DOHH2 (cell line): Measurements from ENCODE around the gene MVK.

Experiments
- H3F3A ChIP-seq: fragments of 200-600 bp; sonication (generic), shearing (Covaris generic); 2 replicates; pipeline ENCODE4 v1.6.0; 2016; ENCODE audit warnings: antibody characterized with exemption, mild to moderate bottlenecking; ENCODE audit not compliant: control insufficient read depth, insufficient read depth
- H3K27ac ChIP-seq: fragments of 200-600 bp; sonication (generic); 2 replicates; pipeline ENCODE4 v1.5.1; 2014; ENCODE audit warnings: low read depth, mild to moderate bottlenecking, low read length, moderate library complexity
- H3K27me3 ChIP-seq: fragments of 200-600 bp; sonication (generic); 2 replicates; pipeline ENCODE4 v1.6.1; 2014; ENCODE audit warnings: mild to moderate bottlenecking, low read length, mixed read lengths; ENCODE audit not compliant: control insufficient read depth
- H3K36me3 ChIP-seq: fragments of 200-600 bp; sonication (generic); 2 replicates; pipeline ENCODE4 v1.6.1; 2014; ENCODE audit warnings: mild to moderate bottlenecking, low read length, moderate library complexity, mixed read lengths; ENCODE audit not compliant: control insufficient read depth
- H3K4me1 ChIP-seq: fragments of 200-600 bp; sonication (generic); 2 replicates; pipeline ENCODE4 v1.6.1; 2014; ENCODE audit warnings: mild to moderate bottlenecking, low read length, mixed read lengths; ENCODE audit not compliant: control insufficient read depth
- H3K4me2 ChIP-seq: fragments of 200-600 bp; sonication (generic); 2 replicates; pipeline ENCODE4 v1.6.0; 2014; ENCODE audit warnings: mild to moderate bottlenecking, low read length, moderate library complexity
- H3K4me3 ChIP-seq: fragments of 200-600 bp; sonication (generic); 2 replicates; pipeline ENCODE4 v1.5.1; 2014; ENCODE audit warnings: mild to moderate bottlenecking, low read length, mixed read lengths
- H3K79me2 ChIP-seq: fragments of 200-600 bp; sonication (generic); 2 replicates; pipeline ENCODE4 v1.6.1; 2014; ENCODE audit warnings: mild to moderate bottlenecking, low read length, mixed read lengths; ENCODE audit not compliant: control insufficient read depth
- H3K9me2 ChIP-seq: fragments of 200-600 bp; sonication (generic); replicated peaks from 2 replicates; pipeline ENCODE4 v1.6.1; 2014; ENCODE audit warnings: mild to moderate bottlenecking, low read length, mixed read lengths; ENCODE audit not compliant: control insufficient read depth
- H3K9me3 ChIP-seq: fragments of 200-600 bp; sonication (generic); 2 replicates; pipeline ENCODE4 v1.6.1; 2014; ENCODE audit warnings: antibody characterized with exemption, low read length, mixed read lengths; ENCODE audit not compliant: control insufficient read depth, insufficient read depth
- H4K20me1 ChIP-seq: fragments of 200-600 bp; sonication (generic); 2 replicates; pipeline ENCODE4 v1.6.0; 2014; ENCODE audit warnings: low read depth, mild to moderate bottlenecking, antibody characterized with exemption, low read length, moderate library complexity; ENCODE audit not compliant: control insufficient read depth, insufficient read depth
- CTCF ChIP-seq: fragments of 200-600 bp; sonication (generic); IDR thresholded peaks from one replicate; pipeline ENCODE4 v1.5.1; 2014; ENCODE audit warnings: antibody characterized with exemption, mild to moderate bottlenecking, low read depth, low read length; ENCODE audit not compliant: poor library complexity, severe bottlenecking
- EZH2phosphoT487 ChIP-seq: fragments of 200-600 bp; sonication (generic); IDR thresholded peaks from 2 replicates; pipeline ENCODE4 v1.6.1; 2017; ENCODE audit warnings: borderline replicate concordance, mild to moderate bottlenecking, antibody characterized with exemption, low read length, moderate library complexity, mixed read lengths

The MVK gene

GRCh38 chr12:109606320-109607028 is 32.9 kb downstream of the MVK start:
- no peaks in the 10 kb centered on the region for H3K9me3 ChIP-seq
- no peak overlapping the region for H3K4me2 ChIP-seq
- no peak for TF ChIP-seq CTCF
- no peak for TF ChIP-seq EZH2phosphoT487
- H3K27ac ChIP-seq = no peak overlapping the region
- no peaks in the 10 kb centered on the region for H4K20me1 ChIP-seq
- H3F3A ChIP-seq = no peaks in the 10 kb centered on the region
- no peak overlapping the region for H3K4me3 ChIP-seq
- no peaks in the 10 kb centered on the region for H3K9me2 ChIP-seq
- no peaks in the 10 kb centered on the region for H3K27me3 ChIP-seq
- H3K79me2 ChIP-seq = no peaks in the 10 kb centered on the region
- H3K4me1 ChIP-seq = no peaks in the 10 kb centered on the region
- no peaks in the 10 kb centered on the region for H3K36me3 ChIP-seq

- Histone ChIP-seq H3K9me3 (no peaks in the 10 kb centered on the region), H3K36me3 (no peaks in the 10 kb centered on the region), H3K4me2 (no peak overlapping the region), H3K27me3 (no peaks in the 10 kb centered on the region), H3K79me2 (no peaks in the 10 kb centered on the region), H3K4me1 (no peaks in the 10 kb centered on the region), H3K9me2 (no peaks in the 10 kb centered on the region), H4K20me1 (no peaks in the 10 kb centered on the region), H3K27ac (no peak overlapping the region), H3K4me3 (no peak overlapping the region), H3F3A (no peaks in the 10 kb centered on the region)
- TF ChIP-seq EZH2phosphoT487 (no peak), CTCF (no peak)
These were observed 34.0 kb downstream of the MVK start for GRCh38 chr12:109607618-109608017.

GRCh38 chr12:109608270-109608669 is 34.7 kb downstream of the MVK start:
- no peaks in the 10 kb centered on the region for H3K79me2 ChIP-seq
- H3K27me3 ChIP-seq = no peaks in the 10 kb centered on the region
- no peak overlapping the region for H3K4me3 ChIP-seq
- H3K9me3 ChIP-seq = no peaks in the 10 kb centered on the region
- no peak for TF ChIP-seq CTCF
- no peak for TF ChIP-seq EZH2phosphoT487
- H3K36me3 ChIP-seq = no peaks in the 10 kb centered on the region
- H3K9me2 ChIP-seq = no peaks in the 10 kb centered on the region
- no peak overlapping the region for H3K27ac ChIP-seq
- no peaks in the 10 kb centered on the region for H3K4me1 ChIP-seq
- no peak overlapping the region for H3K4me2 ChIP-seq
- H4K20me1 ChIP-seq = no peaks in the 10 kb centered on the region
- no peaks in the 10 kb centered on the region for H3F3A ChIP-seq
